Middle frontal gyrus (tissue), 1 donor: ENCODE data around the gene NKAIN2.
"Not testable (repeated sequence)": the region's sequence is repeated elsewhere in the genome, so short reads cannot be mapped to it uniquely, and the experiment has no call there.

Experiments used
- DNase-seq: peaks from one replicate; pipeline ENCODE4 v3.0.0-alpha.2; 2015; ENCODE audit warnings: low spot score; ENCODE audit errors: extremely low spot score

NKAIN2 gene

GRCh38 chr6:124076336-124077048 lies 272.8 kb downstream of the NKAIN2 start:
- peak; percentile 30 for DNase-seq

GRCh38 chr6:124078169-124078568 lies 274.5 kb downstream of the NKAIN2 start:
- no peak for DNase-seq

GRCh38 chr6:124080483-124080882 lies 276.8 kb downstream of the NKAIN2 start:
- no peak for DNase-seq

GRCh38 chr6:124090491-124090890 lies 286.8 kb downstream of the NKAIN2 start:
- no peak for DNase-seq

GRCh38 chr6:124099520-124099919 lies 295.9 kb downstream of the NKAIN2 start:
- no peak for DNase-seq

- DNase-seq: no peak
Observed at GRCh38 chr6:124110514-124110913, 306.8 kb downstream of the NKAIN2 start.

GRCh38 chr6:124119596-124119995 lies 315.9 kb downstream of the NKAIN2 start:
- DNase-seq: no peak

- DNase-seq: no peak
Observed at GRCh38 chr6:124123617-124124209, 320.0 kb downstream of the NKAIN2 start.

- DNase-seq: no peak
Observed at GRCh38 chr6:124131259-124131658, 327.6 kb downstream of the NKAIN2 start.

GRCh38 chr6:124131779-124132178 lies 328.1 kb downstream of the NKAIN2 start:
- DNase-seq: no peak

- no peak for DNase-seq
Observed at GRCh38 chr6:124132256-124132655, 328.6 kb downstream of the NKAIN2 start.

- DNase-seq: no peak
Observed at GRCh38 chr6:124142852-124143251, 339.2 kb downstream of the NKAIN2 start.

- no peak for DNase-seq
Observed at GRCh38 chr6:124143435-124143834, 339.8 kb downstream of the NKAIN2 start.

GRCh38 chr6:124147621-124148020 lies 344.0 kb downstream of the NKAIN2 start:
- no peak for DNase-seq

- no peak for DNase-seq
Observed at GRCh38 chr6:124148236-124148957, 344.7 kb downstream of the NKAIN2 start.

- DNase-seq: no peak
Observed at GRCh38 chr6:124149646-124150045, 346.0 kb downstream of the NKAIN2 start.

- no peak for DNase-seq
Observed at GRCh38 chr6:124158024-124158423, 354.4 kb downstream of the NKAIN2 start.

- DNase-seq: no peak
Observed at GRCh38 chr6:124163676-124164075, 360.0 kb downstream of the NKAIN2 start.

- no peak for DNase-seq
Observed at GRCh38 chr6:124164343-124164742, 360.7 kb downstream of the NKAIN2 start.

GRCh38 chr6:124167249-124167648 lies 363.6 kb downstream of the NKAIN2 start:
- DNase-seq: not testable (repeated sequence)

GRCh38 chr6:124190256-124190655 lies 386.6 kb downstream of the NKAIN2 start:
- DNase-seq: no peak

- DNase-seq: no peak
Observed at GRCh38 chr6:124193132-124193531, 389.5 kb downstream of the NKAIN2 start.
